Measurements from ENCODE around the gene MARS1.

Gene MARS1

DNA sequence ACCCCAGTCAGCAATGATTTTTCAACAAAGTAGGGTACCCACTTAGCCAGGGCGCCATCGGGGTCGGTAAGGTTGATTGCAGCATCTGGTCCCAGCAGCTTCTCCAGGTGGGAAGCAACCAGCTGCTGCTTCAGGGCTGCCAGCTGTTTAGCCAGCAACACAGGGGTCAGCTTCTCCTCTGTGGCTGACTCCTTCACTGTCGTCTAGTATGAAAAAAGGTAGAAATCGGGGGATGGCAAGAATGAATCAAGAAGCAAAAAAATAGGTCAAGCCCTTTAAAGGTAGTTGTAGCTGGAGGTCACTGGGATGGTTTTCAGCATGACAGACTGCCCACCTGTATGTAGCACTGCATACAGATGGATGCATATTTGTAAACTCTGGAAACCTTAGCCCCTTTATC lies 46.4 kb downstream of the MARS1 start:
- Histone ChIP-seq H3K36me3 (ENCODE audit: control insufficient read depth, insufficient read depth, low read length) (peaks cover 93% of the 10 kb centered on the region), H3K27ac (ENCODE audit: low read depth, low read length, severe bottlenecking) (no peak overlapping the region), H3K4me3 (ENCODE audit: extremely low read depth, insufficient read depth, low read length, poor library complexity, severe bottlenecking) (no peak overlapping the region), H3K9me3 (ENCODE audit: control insufficient read depth, low read length) (no peaks in the 10 kb centered on the region), H3K4me1 (ENCODE audit: control insufficient read depth, insufficient read depth, low read length, poor library complexity, severe bottlenecking) (no peaks in the 10 kb centered on the region)
- 95 to 99% methylated on average over 4 to 5 of the region's 5 CpGs for WGBS, 2 experiments (ENCODE audit: insufficient coverage in 2 of 2)

DNA sequence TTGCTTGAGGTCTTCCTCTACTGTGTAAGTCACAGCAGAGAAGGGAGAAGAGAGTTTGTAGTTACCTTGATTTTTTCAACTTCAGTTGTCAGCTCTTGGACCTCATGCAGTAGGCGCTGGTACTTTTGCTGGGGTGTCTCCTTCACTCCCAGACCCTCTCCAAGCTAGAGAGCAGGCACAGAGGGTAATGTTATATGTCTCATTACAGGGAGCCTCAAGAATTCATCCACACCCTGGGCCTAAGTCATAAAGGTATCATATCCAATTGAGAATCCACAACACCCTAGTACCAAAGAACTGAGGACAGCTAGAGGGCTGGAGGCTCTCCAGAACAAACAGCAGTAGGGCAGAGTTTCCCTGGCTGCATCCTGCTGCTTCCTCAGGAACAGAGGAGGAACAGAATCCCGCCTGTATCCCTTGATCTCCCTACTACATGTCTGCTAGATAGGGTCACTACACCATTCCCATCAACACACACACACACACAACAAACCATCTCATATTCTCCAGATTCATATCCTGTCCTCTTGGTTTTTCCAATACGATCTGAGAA lies 47.2 kb downstream of the MARS1 start:
- 90 to 100% methylated on average over 2 of the region's 3 CpGs for WGBS, 2 experiments (ENCODE audit: insufficient coverage in 2 of 2)
- Histone ChIP-seq H3K4me1 (ENCODE audit: control insufficient read depth, insufficient read depth, low read length, poor library complexity, severe bottlenecking) (no peaks in the 10 kb centered on the region), H3K9me3 (ENCODE audit: control insufficient read depth, low read length) (no peaks in the 10 kb centered on the region), H3K4me3 (ENCODE audit: extremely low read depth, insufficient read depth, low read length, poor library complexity, severe bottlenecking) (no peak overlapping the region), H3K36me3 (ENCODE audit: control insufficient read depth, insufficient read depth, low read length) (peaks cover 93% of the 10 kb centered on the region), H3K27ac (ENCODE audit: low read depth, low read length, severe bottlenecking) (no peak overlapping the region)

DNA sequence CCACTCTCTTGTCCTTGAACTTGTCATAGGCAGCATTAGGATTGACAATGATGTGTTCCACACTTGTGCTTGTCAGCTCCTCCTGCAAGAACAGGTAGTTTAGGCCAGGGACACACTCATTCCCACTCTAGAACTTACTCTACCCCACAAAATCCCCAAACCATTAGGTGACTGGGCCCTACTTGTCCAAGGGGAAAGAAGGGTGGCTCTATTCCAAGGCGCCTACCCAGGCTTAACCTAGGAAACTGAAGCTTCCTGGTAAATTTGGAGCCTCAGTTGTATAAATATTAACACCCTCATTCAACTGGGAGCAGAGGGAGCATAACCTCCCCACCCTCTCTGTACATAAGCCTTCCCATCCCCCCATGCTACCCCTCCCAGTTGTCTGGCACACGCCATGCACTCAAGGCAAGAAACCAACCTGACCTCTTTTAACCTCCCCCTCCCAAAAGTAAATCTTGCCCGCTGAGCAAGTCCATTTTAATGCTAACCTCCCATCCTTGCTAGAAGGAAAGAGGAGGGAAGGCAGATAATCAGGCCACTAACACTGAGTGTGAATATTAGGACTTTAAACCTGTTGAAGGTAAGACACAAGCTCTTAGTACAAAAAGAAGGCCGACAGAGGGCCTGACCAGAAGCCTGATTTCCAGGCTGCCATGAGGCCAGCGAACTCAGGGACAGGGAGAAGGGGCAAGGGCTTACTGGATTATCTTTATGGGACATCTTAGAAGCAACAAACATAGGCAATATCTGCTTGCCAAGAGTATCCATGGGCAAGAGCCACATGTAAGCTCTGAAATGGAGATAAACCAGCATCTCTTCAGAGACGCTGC lies 48.1 kb downstream of the MARS1 start:
- H3K4me1 ChIP-seq (ENCODE audit: control insufficient read depth, insufficient read depth, low read length, poor library complexity, severe bottlenecking): no peaks in the 10 kb centered on the region
- H3K9me3 ChIP-seq (ENCODE audit: control insufficient read depth, low read length): no peaks in the 10 kb centered on the region
- H3K27ac ChIP-seq (ENCODE audit: low read depth, low read length, severe bottlenecking): no peak overlapping the region
- 47 to 72% methylated on average over 3 to 4 of the region's 6 CpGs for WGBS, 2 experiments (ENCODE audit: insufficient coverage in 2 of 2)
- peaks cover 93% of the 10 kb centered on the region for H3K36me3 ChIP-seq (ENCODE audit: control insufficient read depth, insufficient read depth, low read length)
- H3K4me3 ChIP-seq (ENCODE audit: extremely low read depth, insufficient read depth, low read length, poor library complexity, severe bottlenecking): no peak overlapping the region

DNA sequence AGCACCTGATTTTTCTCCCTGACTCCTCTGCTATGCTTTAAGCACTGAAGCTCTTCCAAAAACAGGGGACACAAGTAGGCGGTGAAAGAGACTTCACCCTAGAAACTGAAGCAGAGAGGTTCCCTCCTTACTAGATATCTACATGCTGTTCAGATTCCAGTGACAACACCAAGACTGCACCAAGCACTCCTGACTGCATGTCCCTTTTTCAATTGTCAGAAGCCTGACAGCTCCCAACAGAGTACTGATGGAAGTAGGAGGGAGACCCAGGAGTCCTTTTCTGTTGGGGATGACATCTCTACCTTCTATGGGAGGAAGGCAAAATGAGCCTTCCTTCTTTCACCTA lies 48.7 kb downstream of the MARS1 start:
- H3K36me3 ChIP-seq (ENCODE audit: control insufficient read depth, insufficient read depth, low read length): peaks cover 93% of the 10 kb centered on the region
- 86 to 100% methylated on average over 1 of the region's 1 CpG for WGBS, 2 experiments (ENCODE audit: insufficient coverage in 2 of 2)
- H3K9me3 ChIP-seq (ENCODE audit: control insufficient read depth, low read length): no peaks in the 10 kb centered on the region
- H3K4me3 ChIP-seq (ENCODE audit: extremely low read depth, insufficient read depth, low read length, poor library complexity, severe bottlenecking): no peak overlapping the region
- no peak overlapping the region for H3K27ac ChIP-seq (ENCODE audit: low read depth, low read length, severe bottlenecking)
- no peaks in the 10 kb centered on the region for H3K4me1 ChIP-seq (ENCODE audit: control insufficient read depth, insufficient read depth, low read length, poor library complexity, severe bottlenecking)

DNA sequence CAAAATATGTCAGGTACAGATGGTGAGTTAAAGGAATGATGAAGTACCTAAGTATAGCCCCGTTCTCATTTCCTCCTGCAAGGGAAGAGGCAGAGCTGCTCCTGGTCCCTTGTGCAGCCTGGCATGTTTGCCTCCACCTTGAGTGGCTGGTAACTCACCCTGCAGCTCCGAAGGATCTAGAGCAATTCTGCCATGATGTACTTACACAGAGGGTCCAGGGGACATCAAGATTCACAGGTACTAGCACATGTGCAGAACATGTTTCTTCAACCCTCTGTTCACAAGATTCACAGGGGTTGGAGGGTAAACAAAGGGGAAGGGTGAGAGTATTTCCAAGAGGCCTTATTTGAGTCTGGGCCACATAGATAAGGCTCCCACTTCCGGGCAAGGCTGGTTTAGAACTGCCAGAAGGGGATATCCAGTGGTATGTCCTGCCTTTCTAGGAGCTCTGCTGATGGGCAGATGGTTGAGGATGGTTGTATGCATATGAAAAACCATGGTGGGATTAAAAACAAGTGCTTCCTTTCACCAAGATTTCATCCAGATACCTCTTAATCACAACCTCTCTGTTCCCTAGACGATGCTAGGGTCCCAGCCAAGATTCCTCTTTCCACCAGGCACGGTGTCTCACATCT lies 51.4 kb downstream of the MARS1 start:
- WGBS, 2 experiments (ENCODE audit: insufficient coverage in 2 of 2): 90 to 93% methylated on average over 3 to 5 of the region's 5 CpGs
- H3K27ac ChIP-seq (ENCODE audit: low read depth, low read length, severe bottlenecking): no peak overlapping the region
- no peaks in the 10 kb centered on the region for H3K4me1 ChIP-seq (ENCODE audit: control insufficient read depth, insufficient read depth, low read length, poor library complexity, severe bottlenecking)
- no peaks in the 10 kb centered on the region for H3K9me3 ChIP-seq (ENCODE audit: control insufficient read depth, low read length)
- H3K36me3 ChIP-seq (ENCODE audit: control insufficient read depth, insufficient read depth, low read length): peaks cover 86% of the 10 kb centered on the region
- H3K4me3 ChIP-seq (ENCODE audit: extremely low read depth, insufficient read depth, low read length, poor library complexity, severe bottlenecking): no peak overlapping the region

DNA sequence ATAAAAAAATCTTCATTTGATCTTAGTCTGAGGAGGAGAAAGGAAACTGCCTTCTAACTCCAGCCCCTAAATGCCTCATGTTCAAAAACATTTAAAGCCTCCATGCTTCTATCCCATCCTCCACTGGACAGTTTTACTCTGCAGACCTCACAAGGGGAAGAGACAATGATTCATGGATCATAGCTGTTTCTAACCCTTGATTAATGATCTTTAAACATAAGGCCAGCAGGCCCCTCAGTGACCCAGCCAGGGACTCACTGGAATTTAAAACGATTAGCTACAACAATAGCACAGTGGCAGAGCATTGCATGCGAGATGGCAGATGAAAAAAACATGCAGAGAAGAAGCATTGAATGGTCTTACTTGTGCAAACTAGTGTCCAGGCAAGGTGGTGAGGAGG lies 53.1 kb downstream of the MARS1 start:
- Histone ChIP-seq H3K4me3 (ENCODE audit: extremely low read depth, insufficient read depth, low read length, poor library complexity, severe bottlenecking) (no peak overlapping the region), H3K4me1 (ENCODE audit: control insufficient read depth, insufficient read depth, low read length, poor library complexity, severe bottlenecking) (peaks cover 7% of the 10 kb centered on the region), H3K27ac (ENCODE audit: low read depth, low read length, severe bottlenecking) (no peak overlapping the region), H3K9me3 (ENCODE audit: control insufficient read depth, low read length) (no peaks in the 10 kb centered on the region), H3K36me3 (ENCODE audit: control insufficient read depth, insufficient read depth, low read length) (peaks cover 83% of the 10 kb centered on the region)
- WGBS, 2 experiments (ENCODE audit: insufficient coverage in 2 of 2): 72 to 92% methylated on average over 2 of the region's 2 CpGs

DNA sequence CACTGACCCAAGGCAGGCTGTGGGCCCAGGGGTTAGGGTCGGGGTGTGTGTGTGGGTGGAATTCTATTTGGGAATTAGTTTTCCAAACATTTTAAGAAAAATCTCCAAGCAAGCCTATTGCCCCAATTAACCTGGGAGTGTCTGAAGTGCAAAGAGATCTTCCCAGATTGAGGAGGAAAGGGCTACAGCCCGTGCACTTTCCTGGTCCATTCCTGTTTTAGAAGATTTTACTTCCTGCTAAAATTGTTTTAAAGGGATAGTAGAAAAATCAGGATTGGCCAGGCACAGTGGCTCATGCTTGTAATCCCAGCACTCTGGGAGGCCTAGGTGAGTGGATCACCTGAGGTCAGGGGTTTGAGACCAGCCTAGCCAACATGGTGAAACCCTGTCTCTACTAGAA lies 53.8 kb downstream of the MARS1 start:
- 100% methylated on average over 1 of the region's 2 CpGs for WGBS, 2 experiments (ENCODE audit: insufficient coverage in 2 of 2)
- Histone ChIP-seq H3K4me1 (ENCODE audit: control insufficient read depth, insufficient read depth, low read length, poor library complexity, severe bottlenecking) (peaks cover 8% of the 10 kb centered on the region), H3K27ac (ENCODE audit: low read depth, low read length, severe bottlenecking) (no peak overlapping the region), H3K36me3 (ENCODE audit: control insufficient read depth, insufficient read depth, low read length) (peaks cover 76% of the 10 kb centered on the region), H3K9me3 (ENCODE audit: control insufficient read depth, low read length) (no peaks in the 10 kb centered on the region), H3K4me3 (ENCODE audit: extremely low read depth, insufficient read depth, low read length, poor library complexity, severe bottlenecking) (no peak overlapping the region)

DNA sequence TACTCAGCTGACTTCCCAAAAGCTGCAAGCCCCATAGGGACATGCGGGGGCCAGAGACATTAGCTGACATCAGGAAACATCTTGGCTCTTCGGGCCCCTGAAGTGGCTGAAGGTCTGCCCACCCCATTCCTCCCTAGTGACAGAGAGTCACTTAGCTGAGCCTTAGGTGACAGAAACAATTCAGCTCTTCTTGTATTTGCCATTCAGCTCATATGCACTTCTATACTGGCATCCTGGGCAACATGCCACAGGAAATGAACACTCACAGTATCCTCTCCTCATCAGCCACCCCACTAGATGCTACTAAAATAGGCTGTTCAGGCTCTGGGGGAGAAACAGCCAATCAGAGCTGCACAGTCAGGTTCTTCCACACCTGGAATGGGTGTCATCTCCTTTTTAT lies 55.7 kb downstream of the MARS1 start:
- H3K9me3 ChIP-seq (ENCODE audit: control insufficient read depth, low read length): no peaks in the 10 kb centered on the region
- WGBS, 2 experiments (ENCODE audit: insufficient coverage in 2 of 2): 96 to 100% methylated on average over 2 of the region's 2 CpGs
- peaks cover 8% of the 10 kb centered on the region for H3K4me1 ChIP-seq (ENCODE audit: control insufficient read depth, insufficient read depth, low read length, poor library complexity, severe bottlenecking)
- no peak overlapping the region for H3K27ac ChIP-seq (ENCODE audit: low read depth, low read length, severe bottlenecking)
- peaks cover 63% of the 10 kb centered on the region for H3K36me3 ChIP-seq (ENCODE audit: control insufficient read depth, insufficient read depth, low read length)
- H3K4me3 ChIP-seq (ENCODE audit: extremely low read depth, insufficient read depth, low read length, poor library complexity, severe bottlenecking): no peak overlapping the region

DNA sequence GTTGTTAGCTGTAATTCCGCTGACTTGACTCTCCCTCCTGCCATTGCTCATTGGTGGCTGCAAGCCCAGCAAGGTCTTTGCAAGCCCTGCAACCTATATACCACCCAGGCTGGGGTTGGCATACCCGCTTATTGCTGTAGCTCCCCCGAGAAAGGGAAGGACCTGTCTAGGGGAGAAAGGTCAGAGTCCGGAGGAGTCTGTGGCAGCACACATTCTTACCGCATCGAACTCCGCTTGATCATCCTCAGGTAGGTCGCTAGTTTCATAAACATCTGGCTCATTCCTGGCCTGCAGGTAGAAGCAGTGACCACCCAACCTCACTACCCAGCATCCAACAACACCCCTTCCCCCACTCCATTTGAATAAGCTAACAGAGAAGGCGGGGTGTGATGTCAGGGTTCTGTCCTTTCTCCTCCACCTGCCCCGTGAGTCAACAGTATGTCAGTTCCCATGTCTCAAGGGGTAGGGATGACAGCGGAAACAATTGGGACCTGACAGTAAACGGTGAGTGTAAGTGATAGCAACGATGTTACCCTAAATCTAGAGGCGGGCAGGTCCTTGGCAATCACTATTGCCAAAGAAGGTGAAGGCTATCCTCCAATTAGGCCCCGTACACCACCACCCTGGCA lies 58.1 kb downstream of the MARS1 start:
- peaks cover 40% of the 10 kb centered on the region for H3K36me3 ChIP-seq (ENCODE audit: control insufficient read depth, insufficient read depth, low read length)
- H3K27ac ChIP-seq (ENCODE audit: low read depth, low read length, severe bottlenecking): no peak overlapping the region
- peak overlapping the region; percentile 100 for H3K4me3 ChIP-seq (ENCODE audit: extremely low read depth, insufficient read depth, low read length, poor library complexity, severe bottlenecking)
- 72 to 81% methylated on average over 7 to 13 of the region's 15 CpGs for WGBS, 2 experiments (ENCODE audit: insufficient coverage in 2 of 2)
- no peaks in the 10 kb centered on the region for H3K9me3 ChIP-seq (ENCODE audit: control insufficient read depth, low read length)
- peaks cover 8% of the 10 kb centered on the region for H3K4me1 ChIP-seq (ENCODE audit: control insufficient read depth, insufficient read depth, low read length, poor library complexity, severe bottlenecking)

DNA sequence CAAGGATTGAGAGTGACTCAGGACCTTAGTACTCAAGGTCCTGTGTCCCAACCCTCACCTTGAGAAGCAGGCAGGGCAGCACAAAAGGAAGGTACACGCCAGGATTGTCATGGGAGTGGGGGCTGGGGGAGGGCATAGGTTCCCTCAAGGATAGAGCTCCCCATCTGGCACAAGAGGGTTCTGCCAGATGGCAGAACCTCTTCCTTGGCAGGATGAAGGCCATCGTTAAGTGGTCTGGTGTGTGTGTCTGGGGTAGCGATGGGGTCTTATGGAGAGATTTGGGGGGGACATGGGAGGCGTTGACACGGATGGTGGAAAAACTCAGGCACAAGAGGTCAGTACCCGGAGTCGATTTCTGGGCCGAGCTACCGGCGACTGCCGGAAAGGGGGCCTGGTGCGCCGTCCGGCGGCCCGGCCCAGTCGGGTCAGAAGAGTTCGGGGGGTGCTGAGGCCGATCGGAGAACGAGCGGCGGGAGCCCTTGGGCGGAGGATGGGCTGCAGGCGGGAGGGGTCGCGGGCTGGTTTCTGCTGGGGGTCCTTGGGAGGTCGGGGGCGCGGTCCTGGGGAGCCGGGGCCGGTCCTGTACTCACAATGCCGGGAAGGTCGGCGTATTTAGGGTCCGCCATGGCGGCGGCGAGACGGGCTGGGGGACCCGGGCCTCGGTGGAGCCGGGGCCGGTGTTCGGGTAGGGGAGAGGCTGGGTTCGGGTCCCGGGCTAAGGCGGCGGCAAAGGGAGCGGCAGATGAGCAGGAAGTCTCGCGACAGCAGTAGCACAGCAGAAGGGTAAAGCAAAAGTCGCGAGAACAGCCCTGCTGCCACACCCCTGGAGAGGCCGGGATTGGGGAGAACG lies 58.8 kb downstream of the MARS1 start, which contains the start of gene DCTN2:
TSS of gene DCTN2 (minus strand) at position 755 of the 850 bp plus-strand sequence. CDS start at position 626, 129 bp downstream.
- H3K27ac ChIP-seq (ENCODE audit: low read depth, low read length, severe bottlenecking): peak within 1 kb of the TSS; percentile 36

More for the DNA sequence above, 58.8 kb downstream of the MARS1 start, which contains the start of gene DCTN2:
- Histone ChIP-seq H3K4me1 (ENCODE audit: control insufficient read depth, insufficient read depth, low read length, poor library complexity, severe bottlenecking) (peaks cover 8% of the 10 kb centered on the region), H3K4me3 (ENCODE audit: extremely low read depth, insufficient read depth, low read length, poor library complexity, severe bottlenecking) (peak within 1 kb of the TSS; percentile 100), H3K9me3 (ENCODE audit: control insufficient read depth, low read length) (no peaks in the 10 kb centered on the region), H3K36me3 (ENCODE audit: control insufficient read depth, insufficient read depth, low read length) (peaks cover 33% of the 10 kb centered on the region)
- 0 to 1% methylated on average over 37 to 56 of the region's 56 CpGs for WGBS, 2 experiments (ENCODE audit: insufficient coverage in 2 of 2)

Data from mesodermal cell (in vitro differentiated cells).